ENCODE measurements around the gene NDE1. TPM values are rescaled to one million over a fixed set of nuclear protein-coding genes. Genes with fewer than 3 reads are reported as not detected.

NDE1 gene
- total RNA-seq, 4 donors from 2014 or later: 22.4 to 40.6 (median 31.4) TPM

DNA sequence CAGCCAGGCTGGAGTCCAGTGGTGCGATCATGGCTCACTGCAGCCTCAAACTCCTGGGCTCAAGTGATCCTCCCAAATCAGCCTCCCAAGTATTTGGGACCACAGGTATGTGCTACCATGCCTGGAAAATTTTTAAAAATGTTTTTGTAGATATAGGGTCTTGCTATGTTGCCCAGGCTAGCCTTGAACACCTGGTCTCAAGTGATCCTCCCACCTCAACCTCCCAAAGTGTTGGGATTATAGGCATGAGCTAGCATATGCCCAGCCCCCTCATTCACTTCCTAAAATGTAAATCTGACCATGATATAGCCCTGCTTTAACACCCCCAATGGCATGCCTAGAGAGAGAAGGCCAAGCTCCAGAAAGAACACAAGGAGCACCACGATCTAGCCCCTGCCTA lies 98.6 kb downstream of the NDE1 start:
- 72 to 81% methylated on average over 2 of the region's 2 CpGs for WGBS, 2 donors
- Histone ChIP-seq H3K36me3 (peaks cover 0 to 19% (median 0%) of the 10 kb centered on the region in 3 donors), H3K27me3 (no peaks in the 10 kb centered on the region), H3K9me3 (no peaks in the 10 kb centered on the region), H3K4me3 (no peak overlapping the region), H3K4me1 (no peaks in the 10 kb centered on the region), H3K27ac (no peak overlapping the region)
- intact Hi-C loops (cut with DNase I): no loop called here
- TF ChIP-seq CTCF (IDR thresholded peaks at IDR 0.05): no peak
- TF ChIP-seq POLR2A (IDR thresholded peaks at IDR 0.05): no peak
- no peak for DNase-seq

DNA sequence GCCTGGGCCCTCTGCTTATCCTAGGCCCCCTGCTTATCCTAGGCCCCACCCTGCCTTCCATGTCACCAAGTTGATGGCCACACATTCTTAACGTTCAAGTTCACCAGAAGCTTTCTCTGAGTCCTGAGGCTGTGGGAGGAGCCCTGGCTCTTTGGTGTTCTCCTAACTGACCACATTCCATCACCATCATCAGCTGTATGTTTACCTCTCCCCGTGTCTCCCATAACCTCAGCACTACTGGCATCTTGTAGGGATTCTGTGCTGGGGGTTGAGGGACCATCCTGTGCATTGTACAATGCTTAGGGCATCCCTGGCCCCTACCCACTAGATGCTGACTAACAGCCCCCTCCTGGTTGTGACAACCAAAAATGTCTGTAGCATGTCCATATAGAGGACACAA lies 99.3 kb downstream of the NDE1 start:
- Histone ChIP-seq H3K36me3 (peaks cover 0 to 19% (median 0%) of the 10 kb centered on the region in 3 donors), H3K27ac (peak overlapping the region in 2 of 4 donors; percentile 44 to 61), H3K9me3 (no peaks in the 10 kb centered on the region), H3K4me3 (no peak overlapping the region), H3K27me3 (no peaks in the 10 kb centered on the region), H3K4me1 (no peaks in the 10 kb centered on the region)
- 43 to 62% methylated on average over 2 of the region's 2 CpGs for WGBS, 2 donors
- TF ChIP-seq CTCF (IDR thresholded peaks at IDR 0.05) (no peak), POLR2A (IDR thresholded peaks at IDR 0.05) (no peak)
- no peak for DNase-seq
- intact Hi-C loops (cut with DNase I): no loop called here

GRCh38 chr16:15749985-15750384 lies 99.9 kb downstream of the NDE1 start:
- WGBS, 2 donors: 70 to 75% methylated on average over 7 to 17 of the region's 18 CpGs
- H3K27me3 ChIP-seq: no peaks in the 10 kb centered on the region
- H3K9me3 ChIP-seq: no peaks in the 10 kb centered on the region
- DNase-seq: no peak
- H3K27ac ChIP-seq: peak overlapping the region in 2 of 4 donors; percentile 44 to 61
- TF ChIP-seq CTCF (IDR thresholded peaks at IDR 0.05): no peak
- TF ChIP-seq POLR2A (IDR thresholded peaks at IDR 0.05): no peak
- intact Hi-C loops (cut with DNase I): no loop called here
- no peak overlapping the region for H3K4me3 ChIP-seq
- H3K36me3 ChIP-seq: peaks cover 0 to 19% (median 0%) of the 10 kb centered on the region in 3 donors
- H3K4me1 ChIP-seq: no peaks in the 10 kb centered on the region

DNA sequence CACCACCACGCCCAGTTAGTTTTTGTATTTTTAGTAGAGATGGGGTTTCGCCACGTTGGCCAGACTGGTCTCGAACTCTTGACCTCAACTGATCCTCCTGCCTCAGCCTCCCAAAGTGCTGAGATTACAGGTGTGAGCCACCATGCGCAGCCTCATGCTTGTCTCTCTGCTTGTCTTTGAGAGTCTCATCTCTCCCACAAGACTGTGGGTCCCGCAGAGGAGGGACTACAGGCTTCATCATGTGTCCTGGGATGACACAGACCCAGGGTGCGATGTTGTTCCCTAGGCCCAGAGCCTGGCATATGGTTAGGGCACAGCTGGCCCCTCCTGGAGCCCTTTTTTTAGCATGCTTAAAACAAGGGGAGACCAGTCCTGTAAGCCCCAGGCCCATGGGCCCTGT lies 101.9 kb downstream of the NDE1 start:
- peak overlapping the region in 1 of 4 donors; percentile 11 for H3K27ac ChIP-seq
- H3K4me1 ChIP-seq: no peaks in the 10 kb centered on the region
- no peak for DNase-seq
- TF ChIP-seq CTCF (IDR thresholded peaks at IDR 0.05) (no peak), POLR2A (IDR thresholded peaks at IDR 0.05) (no peak)
- H3K9me3 ChIP-seq: no peaks in the 10 kb centered on the region
- H3K36me3 ChIP-seq: peaks cover 0 to 25% (median 0%) of the 10 kb centered on the region in 3 donors
- 73 to 89% methylated on average over 5 of the region's 7 CpGs for WGBS, 2 donors
- intact Hi-C loops (cut with DNase I): no loop called here
- H3K27me3 ChIP-seq: no peaks in the 10 kb centered on the region
- no peak overlapping the region for H3K4me3 ChIP-seq

- no peak overlapping the region for H3K4me3 ChIP-seq
- WGBS, 2 donors: 56 to 92% methylated on average over 3 to 9 of the region's 12 CpGs
- H3K36me3 ChIP-seq: peaks cover 0 to 22% (median 0%) of the 10 kb centered on the region in 3 donors
- peak overlapping the region in 3 of 4 donors; percentile 13 to 48 (median 39) for H3K27ac ChIP-seq
- peaks cover 0 to 4% (median 0%) of the 10 kb centered on the region in 4 donors for H3K27me3 ChIP-seq
- no peaks in the 10 kb centered on the region for H3K9me3 ChIP-seq
- no peaks in the 10 kb centered on the region for H3K4me1 ChIP-seq
- TF ChIP-seq POLR2A (IDR thresholded peaks at IDR 0.05): no peak
- TF ChIP-seq CTCF (IDR thresholded peaks at IDR 0.05): no peak
- intact Hi-C loops (cut with DNase I): no loop called here
- no peak for DNase-seq
These were observed 102.9 kb downstream of the NDE1 start for GRCh38 chr16:15752717-15753488.
